HEK293 (cell line): ENCODE data around the gene MDFIC.

Experiments used
- CTCF ChIP-seq: fragments of 450-650 bp; formaldehyde crosslinking; IDR thresholded peaks from 2 replicates; pipeline ENCODE4 v1.5.1; 2016; ENCODE audit warnings: missing biosample characterization, missing genetic modification characterization
- GLI2 ChIP-seq: fragments of 450-650 bp; formaldehyde crosslinking; IDR thresholded peaks from 2 replicates; pipeline ENCODE4; 2017; ENCODE audit warnings: missing biosample characterization, missing genetic modification characterization, low read depth, borderline replicate concordance

- TF ChIP-seq CTCF (tag by site-specific recombination) (no peak), GLI2 (tag by site-specific recombination) (no peak)
These were observed 18.8 kb upstream of the MDFIC start for GRCh38 chr7:114903131-114903530.
